ENCODE data around the gene GYG1.

GYG1 gene

DNA sequence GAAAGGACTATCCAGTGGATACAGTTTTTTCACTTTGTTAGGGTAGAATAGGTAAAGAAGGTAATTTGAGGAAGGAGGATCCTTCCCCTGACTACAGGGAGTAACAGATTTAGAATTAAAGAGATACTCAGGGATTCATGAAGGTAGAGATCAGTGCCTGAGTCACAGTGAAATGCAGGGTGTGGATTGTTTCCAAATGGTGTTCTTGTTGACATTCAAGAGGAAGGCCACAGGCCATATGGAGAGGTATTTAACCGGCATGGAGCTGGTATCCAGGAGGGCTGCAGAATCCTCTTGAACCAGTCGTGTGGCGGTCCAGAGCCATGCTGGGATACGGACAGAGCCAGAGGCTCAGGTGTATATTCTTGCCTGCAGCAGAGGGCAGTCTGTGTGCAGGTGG lies 28.2 kb downstream of the GYG1 start:
- no peak for DNase-seq

- DNase-seq: no peak
Measured at GRCh38 chr3:149020196-149020838, 29.0 kb downstream of the GYG1 start.

DNA sequence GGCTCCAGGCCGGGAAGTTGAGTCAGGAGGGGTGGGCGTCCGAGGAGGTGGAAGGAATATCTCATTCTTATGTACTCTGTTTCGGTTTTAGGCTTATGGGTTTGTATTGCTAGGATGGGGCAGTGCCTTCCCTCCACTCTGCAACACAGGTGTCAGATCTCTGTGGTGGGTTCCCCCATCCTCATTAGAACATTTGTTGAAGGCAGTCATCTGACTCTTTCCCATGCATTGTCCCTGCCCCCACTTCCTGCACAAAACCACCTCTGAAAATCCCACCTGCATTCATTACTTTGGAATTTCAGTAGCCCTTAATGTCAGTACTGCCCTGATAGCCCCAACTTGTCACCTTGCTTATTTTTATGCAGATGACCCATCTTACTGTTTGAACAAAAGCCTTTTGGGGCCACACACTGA lies 29.5 kb downstream of the GYG1 start:
- DNase-seq: no peak

DNA sequence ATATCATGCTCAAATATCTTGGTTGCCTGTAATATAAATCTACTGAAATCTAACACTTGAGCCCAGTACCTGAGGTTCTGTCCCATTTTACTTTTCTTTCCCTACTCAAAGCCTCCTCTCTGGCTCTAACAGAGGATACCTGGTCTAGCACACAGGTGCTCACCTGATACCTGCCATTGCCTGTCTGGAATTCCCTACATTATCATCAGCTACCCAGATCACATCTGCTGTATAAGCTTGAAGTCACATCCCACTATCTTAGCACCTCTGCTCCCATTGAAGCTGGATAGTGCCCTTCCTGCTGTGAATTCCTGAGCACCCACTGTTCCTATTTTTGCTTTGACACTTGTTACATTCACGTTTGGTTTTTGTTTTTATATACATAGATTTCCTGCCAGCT lies 30.5 kb downstream of the GYG1 start:
- no peak for DNase-seq

GRCh38 chr3:149023951-149024350 lies 32.6 kb downstream of the GYG1 start:
- no peak for DNase-seq

DNA sequence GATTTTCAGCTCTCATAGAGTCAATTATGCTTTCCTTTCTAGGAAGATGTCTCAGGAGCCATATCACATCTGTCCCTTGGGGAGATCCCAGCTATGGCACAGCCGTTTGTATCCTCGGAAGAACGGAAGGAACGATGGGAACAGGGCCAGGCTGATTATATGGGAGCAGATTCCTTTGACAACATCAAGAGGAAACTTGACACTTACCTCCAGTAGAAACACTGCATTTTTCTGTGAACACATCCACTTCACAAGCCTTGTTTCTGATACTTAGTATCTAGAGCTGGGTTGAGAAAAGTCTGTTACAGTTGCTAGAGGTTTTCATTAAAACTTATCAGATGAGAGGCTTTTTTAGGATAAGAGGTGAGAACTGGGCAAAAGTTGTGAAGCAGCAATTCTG lies 35.4 kb downstream of the GYG1 start:
- DNase-seq: no peak

- no peak for DNase-seq
Measured at GRCh38 chr3:149031096-149031495, 39.8 kb downstream of the GYG1 start.

- no peak for DNase-seq
Measured at GRCh38 chr3:149037684-149038083, 46.3 kb downstream of the GYG1 start.

GRCh38 chr3:149038322-149038721 lies 47.0 kb downstream of the GYG1 start:
- no peak for DNase-seq

DNA sequence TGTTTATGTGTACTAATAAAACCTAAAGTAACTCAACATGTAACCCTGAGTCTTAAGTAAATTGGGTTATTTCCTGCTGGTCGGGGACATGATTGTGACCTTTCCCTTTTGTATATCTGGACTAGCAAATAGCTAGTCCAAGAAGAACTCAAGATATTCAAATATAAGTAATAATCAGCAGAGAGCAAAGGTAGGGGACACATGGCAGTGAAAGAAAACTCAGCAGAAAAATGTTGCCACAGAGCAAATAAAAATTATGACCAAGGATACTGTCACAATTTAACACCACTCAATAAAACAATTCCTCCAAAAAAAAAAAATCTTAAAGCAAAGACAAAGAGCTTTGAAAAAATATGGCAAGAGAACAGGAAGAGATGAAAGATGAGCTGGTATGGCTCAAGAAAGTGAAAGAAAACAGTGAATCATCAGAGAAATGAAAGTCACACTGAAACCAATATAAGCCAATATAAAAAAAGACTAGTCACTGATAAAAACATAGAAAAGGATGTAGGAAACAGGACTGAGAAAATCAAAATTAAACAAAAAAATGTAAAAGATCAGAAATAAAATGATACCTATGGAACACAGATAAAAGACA lies 51.5 kb downstream of the GYG1 start:
- no peak for DNase-seq

GRCh38 chr3:149044339-149045083 lies 53.2 kb downstream of the GYG1 start:
- no peak for DNase-seq

- DNase-seq: no peak
Measured at GRCh38 chr3:149055575-149055974, 64.2 kb downstream of the GYG1 start.

DNA sequence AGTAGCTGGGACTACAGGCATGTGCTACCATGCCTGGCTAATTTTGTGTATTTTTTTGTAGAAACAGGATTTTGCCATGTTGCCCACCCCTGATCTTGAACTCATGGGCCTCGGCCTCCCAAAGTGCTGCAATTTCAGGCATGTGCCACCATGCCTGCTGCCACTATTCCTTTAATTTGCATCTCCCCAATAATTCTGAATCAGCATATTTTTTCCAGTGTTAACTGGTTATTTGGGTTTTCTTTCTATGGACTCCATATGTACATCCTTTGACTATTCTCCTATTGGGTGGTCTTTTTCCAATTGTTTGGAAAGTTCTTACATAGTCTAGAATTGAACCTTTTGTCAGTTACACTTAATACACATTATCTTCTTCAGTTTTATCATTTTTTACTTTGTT lies 66.9 kb downstream of the GYG1 start:
- no peak for DNase-seq

- DNase-seq: no peak
Measured at GRCh38 chr3:149058602-149059001, 67.3 kb downstream of the GYG1 start.

GRCh38 chr3:149061776-149062175 lies 70.4 kb downstream of the GYG1 start:
- no peak for DNase-seq

DNA sequence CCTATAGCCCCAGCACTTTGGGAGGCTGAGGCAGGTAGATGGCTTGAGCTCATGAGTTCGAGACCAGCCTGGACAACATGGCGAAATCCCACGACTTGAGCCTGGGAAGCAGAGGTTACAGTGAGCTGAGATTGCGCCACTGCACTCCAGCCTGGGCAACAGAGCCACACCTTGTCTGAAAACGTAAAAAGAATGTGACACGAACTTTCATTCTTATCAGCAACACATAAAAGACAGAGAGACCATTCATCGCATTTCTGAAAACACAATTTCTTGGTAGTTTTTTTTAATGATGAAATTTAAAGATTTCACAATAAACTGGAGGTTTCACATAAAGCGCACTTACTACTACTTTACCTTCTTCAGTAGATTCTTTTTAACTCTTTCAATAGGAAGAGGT lies 76.5 kb downstream of the GYG1 start:
- DNase-seq: no peak

Data from NCI-H2227 treated with DMSO at 0.1 percent for 48 hours (cell line).